CD14-positive monocyte (primary cell): ENCODE data around the gene MAPK13. TPM values are rescaled to one million over a fixed set of nuclear protein-coding genes. Genes with fewer than 3 reads are reported as not detected.

ENCODE experiments used
- DNase-seq, 3 donors: peaks; one replicate each; pipeline ENCODE4 v3.0.0-alpha.2; 2011 to 2022
- H2AFZ ChIP-seq: 2 replicates; pipeline ENCODE4 v1.6.0; 2012; ENCODE audit warnings: mild to moderate bottlenecking, low read depth, low read length, inconsistent platforms; ENCODE audit not compliant: insufficient read depth, poor library complexity, severe bottlenecking
- H3K27ac ChIP-seq, 2 donors: 1 replicate in 1 of 2; 2 replicates in 1 of 2; pipeline ENCODE4 v1.5.1; 2012 to 2013; ENCODE audit warnings: low read length in 2 of 2, control low read depth in 1 of 2, inconsistent platforms in 1 of 2, low read depth in 1 of 2, mild to moderate bottlenecking in 1 of 2
- H3K27me3 ChIP-seq, 2 donors: one replicate each; pipeline versions ENCODE4 v1.6.0 to v1.6.1; 2011 to 2013; ENCODE audit warnings: low read length in 2 of 2; ENCODE audit not compliant: control insufficient read depth in 2 of 2, insufficient read depth in 2 of 2
- H3K36me3 ChIP-seq, 2 donors: replicated peaks in 1 of 2; 1 replicate in 1 of 2; 2 replicates in 1 of 2; pipeline versions ENCODE4 v1.5.1 to v1.6.1; 2012 to 2013; ENCODE audit warnings: low read length in 2 of 2, control low read depth in 1 of 2, inconsistent platforms in 1 of 2, mild to moderate bottlenecking in 1 of 2; ENCODE audit not compliant: insufficient read depth in 2 of 2, control insufficient read depth in 1 of 2
- H3K4me1 ChIP-seq, 2 donors: 1 replicate in 1 of 2; 2 replicates in 1 of 2; pipeline versions ENCODE4 v1.5.1 to v1.6.1; 2012 to 2013; ENCODE audit warnings: low read length in 2 of 2, control low read depth in 1 of 2, inconsistent platforms in 1 of 2, mild to moderate bottlenecking in 1 of 2, moderate library complexity in 1 of 2; ENCODE audit not compliant: insufficient read depth in 2 of 2, control insufficient read depth in 1 of 2
- H3K4me2 ChIP-seq: replicated peaks from 2 replicates; pipeline ENCODE3; 2012; ENCODE audit warnings: low read length, moderate library complexity, mild to moderate bottlenecking; ENCODE audit not compliant: poor library complexity, severe bottlenecking; ENCODE audit errors: extremely low read depth
- H3K4me3 ChIP-seq, 3 experiments: fragments of 200-600 bp in 1 of 3; sonication (generic) in 1 of 3; replicated peaks in 1 of 3; 1 replicate in 2 of 3; 2 replicates in 1 of 3; pipeline ENCODE4 v1.5.1; 2011 to 2013; ENCODE audit warnings: low read length in 3 of 3, mild to moderate bottlenecking in 3 of 3, control low read depth in 2 of 3, low read depth in 2 of 3, inconsistent platforms in 1 of 3, moderate library complexity in 1 of 3
- H3K79me2 ChIP-seq: 2 replicates; pipeline ENCODE4 v1.6.0; 2012; ENCODE audit warnings: mild to moderate bottlenecking, control low read depth, inconsistent platforms, low read length, moderate library complexity; ENCODE audit not compliant: insufficient read depth
- H3K9ac ChIP-seq: 2 replicates; pipeline ENCODE4 v1.6.0; 2017; ENCODE audit warnings: low read length, mild to moderate bottlenecking; ENCODE audit not compliant: insufficient read depth, poor library complexity, severe bottlenecking
- H3K9me3 ChIP-seq, 2 donors: replicated peaks in 1 of 2; 1 replicate in 1 of 2; 2 replicates in 1 of 2; pipeline versions ENCODE4 v1.5.1 to v1.6.1; 2012 to 2013; ENCODE audit warnings: low read length in 2 of 2, control low read depth in 1 of 2; ENCODE audit not compliant: control insufficient read depth in 1 of 2, insufficient read depth in 1 of 2
- H4K20me1 ChIP-seq: 2 replicates; pipeline ENCODE4 v1.6.0; 2012; ENCODE audit warnings: mild to moderate bottlenecking, low read length, control low read depth, moderate library complexity; ENCODE audit not compliant: insufficient read depth
- H3K27ac Mint-ChIP-seq, 7 donors: one replicate each; pipeline ENCODE4 v1.8.0; 2020; ENCODE audit warnings: mild to moderate bottlenecking in 7 of 7, mixed read lengths in 7 of 7, moderate library complexity in 6 of 7, inconsistent platforms in 2 of 7
- H3K27me3 Mint-ChIP-seq, 3 donors: one replicate each; pipeline ENCODE4 v1.8.0; 2021 to 2022; ENCODE audit warnings: low read depth in 3 of 3, mild to moderate bottlenecking in 3 of 3, mixed read lengths in 3 of 3, moderate library complexity in 3 of 3, inconsistent platforms in 1 of 3
- H3K36me3 Mint-ChIP-seq, 2 donors: one replicate each; pipeline ENCODE4 v1.8.0; 2020; ENCODE audit warnings: mixed read lengths in 2 of 2, inconsistent platforms in 1 of 2, mild to moderate bottlenecking in 1 of 2
- H3K4me1 Mint-ChIP-seq: one replicate; pipeline ENCODE4 v1.8.0; 2020; ENCODE audit warnings: mild to moderate bottlenecking, mixed read lengths
- H3K4me3 Mint-ChIP-seq, 2 donors: one replicate each; pipeline ENCODE4 v1.8.0; 2020; ENCODE audit warnings: mild to moderate bottlenecking in 2 of 2, mixed read lengths in 2 of 2, moderate library complexity in 1 of 2
- H3K9me3 Mint-ChIP-seq, 7 donors: one replicate each; pipeline ENCODE4 v1.8.0; 2020 to 2022; ENCODE audit warnings: mixed read lengths in 7 of 7, mild to moderate bottlenecking in 6 of 7, moderate library complexity in 6 of 7, inconsistent platforms in 2 of 7
- WGBS: methylation state at CpG from one replicate; pipeline ENCODE4 v1.1.5; 2013; ENCODE audit warnings: missing lambda C conversion rate; ENCODE audit not compliant: insufficient coverage; 5-methylcytosine and 5-hydroxymethylcytosine counted together
- intact Hi-C, 2 donors: fragments of 100-400 bp; cut with micrococcal nuclease; formaldehyde crosslinking; loops; one replicate each; pipeline versions ENCODE4 v1.15.0 to v1.15.1; 2023
- polyA plus RNA-seq, 3 donors: library from polyadenylated mRNA; depleted of rRNA in 1 of 3; unstranded in 2 of 3; stranded (reverse) in 1 of 3; fragments of 300-500 nt in 2 of 3; fragments of >200 nt in 1 of 3; fragmentation: Illumina TruSeq in 2 of 3; gene quantifications; 1 replicate in 2 of 3; 2 replicates in 1 of 3; pipeline ENCODE4 v1.2.3, GENCODE V29; 2012 to 2021
- TF ChIP-seq, protein P1 (sequence below): fragments of 200-600 bp; IDR thresholded peaks from one replicate; pipeline ENCODE4 v1.8.0; 2022; ENCODE audit warnings: antibody characterized with exemption, mild to moderate bottlenecking

Gene MAPK13
- polyA plus RNA-seq, 3 donors: 0.88 to 9.8 (median 2.4) TPM

DNA sequence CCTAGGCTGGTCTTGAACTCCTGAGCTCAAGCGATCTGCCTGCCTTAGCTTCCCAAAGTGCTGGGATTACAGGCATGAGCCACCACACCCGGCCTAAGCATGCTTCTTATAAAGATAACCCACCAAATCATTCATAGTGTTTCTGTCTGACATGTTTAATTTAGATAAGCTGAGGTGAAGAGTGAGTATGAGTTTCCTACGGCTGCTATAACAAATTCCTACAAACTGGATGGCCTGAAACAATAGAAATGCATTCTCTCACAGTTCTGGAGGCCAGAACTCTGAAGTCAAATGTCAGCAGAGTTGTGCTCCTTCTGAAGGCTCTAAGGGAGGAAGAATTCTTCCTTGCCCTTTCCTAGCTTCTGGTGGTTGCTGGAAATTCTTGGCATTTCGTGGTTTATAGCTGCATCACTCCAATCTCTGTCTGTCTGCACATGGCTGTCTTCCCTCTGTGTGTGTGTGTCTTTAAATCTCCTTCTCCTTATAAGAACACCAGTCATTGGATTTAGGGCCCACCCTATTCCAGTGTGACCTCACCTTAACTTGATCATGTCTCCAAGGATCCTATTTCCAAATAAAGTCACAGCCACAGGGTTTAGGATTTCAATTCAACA is 29.9 kb downstream of the MAPK13 start:
- WGBS: 100% methylated on average over 1 of the region's 4 CpGs
- H3K4me1 Mint-ChIP-seq: peaks cover 11% of the 10 kb centered on the region
- H3K36me3 Mint-ChIP-seq: peaks cover 1 to 9% of the 10 kb centered on the region in 2 donors
- Histone ChIP-seq H3K79me2 (no peaks in the 10 kb centered on the region), H3K27ac (no peak overlapping the region), H3K4me1 (peaks cover 7 to 9% of the 10 kb centered on the region in 2 donors), H4K20me1 (no peaks in the 10 kb centered on the region), H3K27me3 (no peaks in the 10 kb centered on the region), H3K9me3 (peaks cover 7 to 12% of the 10 kb centered on the region in 2 donors), H3K36me3 (no peaks in the 10 kb centered on the region), H3K9ac (no peak overlapping the region), H3K4me2 (no peak overlapping the region), H2AFZ (no peak overlapping the region), H3K4me3 (no peak overlapping the region)
- TF ChIP-seq, protein P1, sequence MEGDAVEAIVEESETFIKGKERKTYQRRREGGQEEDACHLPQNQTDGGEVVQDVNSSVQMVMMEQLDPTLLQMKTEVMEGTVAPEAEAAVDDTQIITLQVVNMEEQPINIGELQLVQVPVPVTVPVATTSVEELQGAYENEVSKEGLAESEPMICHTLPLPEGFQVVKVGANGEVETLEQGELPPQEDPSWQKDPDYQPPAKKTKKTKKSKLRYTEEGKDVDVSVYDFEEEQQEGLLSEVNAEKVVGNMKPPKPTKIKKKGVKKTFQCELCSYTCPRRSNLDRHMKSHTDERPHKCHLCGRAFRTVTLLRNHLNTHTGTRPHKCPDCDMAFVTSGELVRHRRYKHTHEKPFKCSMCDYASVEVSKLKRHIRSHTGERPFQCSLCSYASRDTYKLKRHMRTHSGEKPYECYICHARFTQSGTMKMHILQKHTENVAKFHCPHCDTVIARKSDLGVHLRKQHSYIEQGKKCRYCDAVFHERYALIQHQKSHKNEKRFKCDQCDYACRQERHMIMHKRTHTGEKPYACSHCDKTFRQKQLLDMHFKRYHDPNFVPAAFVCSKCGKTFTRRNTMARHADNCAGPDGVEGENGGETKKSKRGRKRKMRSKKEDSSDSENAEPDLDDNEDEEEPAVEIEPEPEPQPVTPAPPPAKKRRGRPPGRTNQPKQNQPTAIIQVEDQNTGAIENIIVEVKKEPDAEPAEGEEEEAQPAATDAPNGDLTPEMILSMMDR: no peak
- peaks cover 0 to 2% (median 0%) of the 10 kb centered on the region in 3 donors for H3K27me3 Mint-ChIP-seq
- H3K27ac Mint-ChIP-seq: no peak overlapping the region
- intact Hi-C loops: no loop called here
- peaks cover 10 to 21% (median 17%) of the 10 kb centered on the region in 7 donors for H3K9me3 Mint-ChIP-seq
- no peak for DNase-seq
- H3K4me3 Mint-ChIP-seq: no peak overlapping the region

DNA sequence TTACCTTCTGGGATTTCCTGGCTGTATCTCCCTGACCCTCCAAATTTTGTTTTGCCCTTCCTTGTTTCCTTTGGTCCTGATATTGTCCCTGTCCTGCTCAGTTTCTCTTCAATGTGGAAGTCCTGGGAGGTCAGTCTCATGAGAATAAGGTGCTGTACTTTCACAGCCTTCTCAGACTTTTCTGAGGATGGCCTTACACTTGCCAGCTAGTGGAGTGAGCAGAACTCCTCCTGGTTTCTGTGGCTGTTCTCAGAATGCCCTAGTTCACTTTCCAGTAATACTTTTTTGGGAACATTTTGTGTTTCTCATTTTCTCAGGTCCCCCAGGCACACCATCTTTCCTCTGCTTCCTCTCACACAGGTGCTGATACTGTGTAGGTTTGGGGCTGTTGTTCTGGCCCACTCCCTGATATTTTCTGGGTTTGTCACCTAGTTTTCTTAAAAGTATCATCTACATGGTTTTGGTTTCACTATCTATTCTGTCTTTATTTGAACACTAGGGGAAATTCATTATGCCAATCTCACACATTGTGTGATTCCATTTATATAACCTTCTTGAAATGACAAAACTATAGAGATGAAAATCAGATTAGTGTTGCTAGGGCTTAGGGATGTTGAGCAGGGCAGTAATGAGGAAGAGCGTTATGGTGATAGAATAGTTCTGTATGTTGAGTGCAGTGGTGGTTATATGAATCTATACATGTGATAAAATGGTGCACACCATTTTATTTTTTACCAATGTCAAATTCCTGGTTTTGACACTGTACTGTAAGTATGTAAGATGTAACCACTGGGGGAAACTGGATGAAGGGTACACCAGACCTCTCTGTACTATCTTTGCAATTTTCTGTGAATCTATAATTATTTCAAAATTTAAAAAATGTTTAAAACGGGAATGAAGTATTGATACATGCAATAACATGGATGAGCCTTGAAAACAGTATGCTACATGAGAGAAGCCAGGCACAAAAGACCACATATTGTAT is 39.0 kb downstream of the MAPK13 start:
- no peak overlapping the region for H3K9ac ChIP-seq
- peak overlapping the region in 2 of 7 donors; percentile 12 to 45 for H3K27ac Mint-ChIP-seq
- H3K9me3 ChIP-seq: no peaks in the 10 kb centered on the region
- peaks cover 17 to 19% of the 10 kb centered on the region in 2 donors for H3K4me1 ChIP-seq
- no peak overlapping the region for H3K27ac ChIP-seq
- peaks cover 0 to 2% (median 1%) of the 10 kb centered on the region in 3 donors for H3K27me3 Mint-ChIP-seq
- H3K4me2 ChIP-seq: no peak overlapping the region
- no peak overlapping the region for H3K4me3 Mint-ChIP-seq
- WGBS: no CpG with 5 or more reads among the region's 2 CpGs
- H3K4me3 ChIP-seq: no peak overlapping the region
- no peaks in the 10 kb centered on the region for H4K20me1 ChIP-seq
- H3K27me3 ChIP-seq: no peaks in the 10 kb centered on the region
- intact Hi-C loops: no loop called here
- H3K36me3 ChIP-seq: no peaks in the 10 kb centered on the region
- TF ChIP-seq, protein P1: no peak
- no peak overlapping the region for H2AFZ ChIP-seq
- no peaks in the 10 kb centered on the region for H3K79me2 ChIP-seq
- DNase-seq: no peak
- H3K36me3 Mint-ChIP-seq: no peaks in the 10 kb centered on the region
- no peaks in the 10 kb centered on the region for H3K9me3 Mint-ChIP-seq
- H3K4me1 Mint-ChIP-seq: peaks cover 20% of the 10 kb centered on the region
